Calu3 (cell line): ENCODE data around the gene EHD2. TPM values are rescaled to one million over a fixed set of nuclear protein-coding genes. Genes with fewer than 3 reads are reported as not detected.
A peak's percentile ranks its signal among the peaks of the same experiment; 100 is the strongest.

Experiments
- BruUV-seq: library from RNA; stranded (reverse); fragments of 400-500 nt; replicated peaks from 2 replicates; lab custom pipeline; 2021; lab: Mats Ljungman, UMichigan
- CTCF ChIA-PET: fragments of 300-600 bp; sonication (Branson Sonifier 250); formaldehyde crosslinking; loops from one replicate; lab custom pipeline; 2022; ENCODE audit warnings: antibody characterized with exemption; lab: Charles Lee
- DNase-seq: peaks from one replicate; pipeline ENCODE4 v3.0.0; 2022
- H3K27ac Mint-ChIP-seq: one replicate; pipeline ENCODE4 v1.8.0; 2022; ENCODE audit warnings: mixed read lengths; ENCODE audit not compliant: unreplicated experiment
- H3K27me3 Mint-ChIP-seq: one replicate; pipeline ENCODE4 v1.8.0; 2022; ENCODE audit warnings: mixed read lengths; ENCODE audit not compliant: unreplicated experiment
- H3K36me3 Mint-ChIP-seq: one replicate; pipeline ENCODE4 v1.8.0; 2022; ENCODE audit warnings: mild to moderate bottlenecking, moderate library complexity, mixed read lengths; ENCODE audit not compliant: insufficient read depth, unreplicated experiment
- H3K4me1 Mint-ChIP-seq: one replicate; pipeline ENCODE4 v1.8.0; 2022; ENCODE audit warnings: mild to moderate bottlenecking, low read depth, mixed read lengths; ENCODE audit not compliant: unreplicated experiment
- H3K4me3 Mint-ChIP-seq: one replicate; pipeline ENCODE4 v1.8.0; 2022; ENCODE audit warnings: mild to moderate bottlenecking, low read depth, moderate library complexity, mixed read lengths; ENCODE audit not compliant: unreplicated experiment
- H3K9me3 Mint-ChIP-seq: one replicate; pipeline ENCODE4 v1.8.0; 2022; ENCODE audit warnings: low read depth, mixed read lengths; ENCODE audit not compliant: unreplicated experiment
- intact Hi-C: fragments of 100-400 bp; cut with micrococcal nuclease; formaldehyde crosslinking; loops from one replicate; pipeline ENCODE4 v1.10.0; 2022; ENCODE audit not compliant: unreplicated experiment
- total RNA-seq: library from RNA; stranded (reverse); gene quantifications from 2 replicates; pipeline ENCODE4 v1.2.3, GENCODE V29; 2022
- TF ChIP-seq, protein P1 (sequence below): fragments of 200-600 bp; IDR thresholded peaks from one replicate; pipeline ENCODE4 v1.8.0; 2022; ENCODE audit warnings: antibody characterized with exemption; ENCODE audit not compliant: unreplicated experiment

Gene EHD2
- total RNA-seq, 1 experiment from 2014 or later: 52.3 TPM

DNA sequence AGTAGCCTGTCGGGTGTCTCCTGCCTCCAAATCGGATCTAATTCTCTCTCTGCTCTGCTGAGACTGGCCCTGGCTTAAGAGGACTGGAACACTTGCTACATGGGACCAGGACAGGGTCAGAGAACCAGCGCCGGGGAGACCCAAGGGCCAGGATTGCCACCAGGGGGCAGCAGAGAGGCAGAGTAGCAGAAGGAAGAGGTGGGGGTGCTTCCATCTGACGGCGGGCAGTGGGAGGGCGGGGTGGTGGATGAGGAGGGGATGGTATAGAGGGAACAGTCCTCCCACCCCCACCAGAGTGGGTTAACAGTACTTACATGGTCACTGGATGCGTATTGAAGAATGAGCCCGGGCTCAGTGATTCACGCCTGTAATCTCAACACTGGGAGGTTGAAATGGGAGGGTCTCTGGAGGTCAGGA is 77.2 kb downstream of the EHD2 start:
- no TSS peak for BruUV-seq
- Mint-ChIP-seq H3K4me3 (peak overlapping the region; percentile 53), H3K4me1 (peaks cover 13% of the 10 kb centered on the region), H3K36me3 (peaks cover 37% of the 10 kb centered on the region), H3K9me3 (no peaks in the 10 kb centered on the region), H3K27ac (peak overlapping the region; percentile 72), H3K27me3 (no peaks in the 10 kb centered on the region)
- CTCF ChIA-PET: interaction anchor here (0.8 to 1.2 kb wide), 4 partner anchors 10 to 75 kb away, joined by 3 to 6 read pairs (median 4); partner anchors contain the start of gene SELENOW
- peak; percentile 96 for DNase-seq
- TF ChIP-seq, protein P1, sequence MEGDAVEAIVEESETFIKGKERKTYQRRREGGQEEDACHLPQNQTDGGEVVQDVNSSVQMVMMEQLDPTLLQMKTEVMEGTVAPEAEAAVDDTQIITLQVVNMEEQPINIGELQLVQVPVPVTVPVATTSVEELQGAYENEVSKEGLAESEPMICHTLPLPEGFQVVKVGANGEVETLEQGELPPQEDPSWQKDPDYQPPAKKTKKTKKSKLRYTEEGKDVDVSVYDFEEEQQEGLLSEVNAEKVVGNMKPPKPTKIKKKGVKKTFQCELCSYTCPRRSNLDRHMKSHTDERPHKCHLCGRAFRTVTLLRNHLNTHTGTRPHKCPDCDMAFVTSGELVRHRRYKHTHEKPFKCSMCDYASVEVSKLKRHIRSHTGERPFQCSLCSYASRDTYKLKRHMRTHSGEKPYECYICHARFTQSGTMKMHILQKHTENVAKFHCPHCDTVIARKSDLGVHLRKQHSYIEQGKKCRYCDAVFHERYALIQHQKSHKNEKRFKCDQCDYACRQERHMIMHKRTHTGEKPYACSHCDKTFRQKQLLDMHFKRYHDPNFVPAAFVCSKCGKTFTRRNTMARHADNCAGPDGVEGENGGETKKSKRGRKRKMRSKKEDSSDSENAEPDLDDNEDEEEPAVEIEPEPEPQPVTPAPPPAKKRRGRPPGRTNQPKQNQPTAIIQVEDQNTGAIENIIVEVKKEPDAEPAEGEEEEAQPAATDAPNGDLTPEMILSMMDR: peak; percentile 97
- intact Hi-C loops: no loop called here

GRCh38 chr19:47792616-47793015 is 79.4 kb downstream of the EHD2 start:
- no peak for DNase-seq
- no peaks in the 10 kb centered on the region for H3K9me3 Mint-ChIP-seq
- no peak overlapping the region for H3K27ac Mint-ChIP-seq
- H3K4me1 Mint-ChIP-seq: peaks cover 13% of the 10 kb centered on the region
- H3K27me3 Mint-ChIP-seq: peaks cover 3% of the 10 kb centered on the region
- CTCF ChIA-PET: interaction anchor here (0.7 kb wide), 1 partner anchor 77 kb away, joined by 3 read pairs; no protein-coding TSS in a partner anchor
- intact Hi-C loops: no loop called here
- BruUV-seq: no TSS peak
- TF ChIP-seq, protein P1: no peak
- H3K36me3 Mint-ChIP-seq: peaks cover 23% of the 10 kb centered on the region
- H3K4me3 Mint-ChIP-seq: no peak overlapping the region

Other genes starting within 250 kb of the EHD2 start
- gene SLC8A2, start 241.5 kb upstream of the EHD2 start, total RNA-seq: 0.12 and 0.33 TPM in 2 replicates
- gene KPTN, start 229.2 kb upstream of the EHD2 start, total RNA-seq: 22.8 and 24.0 TPM in 2 replicates
- gene NAPA, start 198.4 kb upstream of the EHD2 start, total RNA-seq: 158 and 181 TPM in 2 replicates
- not detected in 2 replicates for gene ZNF541, start 140.3 kb upstream of the EHD2 start, total RNA-seq
- gene BICRA, start 104.3 kb upstream of the EHD2 start, total RNA-seq: 24.4 TPM in 2 replicates
- gene NOP53, start 32.1 kb downstream of the EHD2 start, total RNA-seq: 193 and 222 TPM in 2 replicates
- 466 and 506 TPM in 2 replicates for gene SELENOW, start 65.3 kb downstream of the EHD2 start, total RNA-seq
- gene TPRX1, start 91.1 kb downstream of the EHD2 start, total RNA-seq: not detected in 2 replicates
- not detected in 2 replicates for gene CRX, start 108.5 kb downstream of the EHD2 start, total RNA-seq
- gene TPRX2, start 145.8 kb downstream of the EHD2 start, total RNA-seq: not detected in 2 replicates
- gene SULT2A1, start 172.9 kb downstream of the EHD2 start, total RNA-seq: not detected in 2 replicates